ENCODE measurements around the gene ALDH1L1.
"Not testable (repeated sequence)": the region's sequence is repeated elsewhere in the genome, so short reads cannot be mapped to it uniquely, and the experiment has no call there.

Gene ALDH1L1

GRCh38 chr3:126083511-126083912, 96.9 kb downstream of the ALDH1L1 start:
- no peak for DNase-seq (ENCODE audit: low read depth in 2 of 2)

GRCh38 chr3:126083138-126083445, 97.3 kb downstream of the ALDH1L1 start:
- no peak for DNase-seq (ENCODE audit: low read depth in 2 of 2)

GRCh38 chr3:126082362-126083137, 97.8 kb downstream of the ALDH1L1 start:
- no peak for DNase-seq (ENCODE audit: low read depth in 2 of 2)

- no peak for DNase-seq (ENCODE audit: low read depth in 2 of 2)
Observed at GRCh38 chr3:126081618-126082361, 98.6 kb downstream of the ALDH1L1 start.

GRCh38 chr3:126080970-126081369, 99.4 kb downstream of the ALDH1L1 start:
- no peak for DNase-seq (ENCODE audit: low read depth in 2 of 2)

GRCh38 chr3:126078866-126079265, 101.5 kb downstream of the ALDH1L1 start:
- DNase-seq (ENCODE audit: low read depth in 2 of 2), result no peak

GRCh38 chr3:126077754-126078153, 102.6 kb downstream of the ALDH1L1 start:
- DNase-seq (ENCODE audit: low read depth in 2 of 2), result no peak

- DNase-seq (ENCODE audit: low read depth in 2 of 2), result no peak
Observed at GRCh38 chr3:126076140-126076539, 104.2 kb downstream of the ALDH1L1 start.

- DNase-seq (ENCODE audit: low read depth in 2 of 2), result no peak
Observed at GRCh38 chr3:126070146-126070545, 110.2 kb downstream of the ALDH1L1 start.

GRCh38 chr3:126067959-126068358, 112.4 kb downstream of the ALDH1L1 start:
- no peak for DNase-seq (ENCODE audit: low read depth in 2 of 2)

- DNase-seq (ENCODE audit: low read depth in 2 of 2), result not testable (repeated sequence)
Observed at GRCh38 chr3:126066676-126067075, 113.7 kb downstream of the ALDH1L1 start.

- no peak for DNase-seq (ENCODE audit: low read depth in 2 of 2)
Observed at GRCh38 chr3:126065876-126066275, 114.5 kb downstream of the ALDH1L1 start.

- no peak for DNase-seq (ENCODE audit: low read depth in 2 of 2)
Observed at GRCh38 chr3:126064627-126065258, 115.6 kb downstream of the ALDH1L1 start.

GRCh38 chr3:126063358-126063965, 116.9 kb downstream of the ALDH1L1 start:
- DNase-seq (ENCODE audit: low read depth in 2 of 2), result no peak

GRCh38 chr3:126061301-126062032, 118.9 kb downstream of the ALDH1L1 start:
- no peak for DNase-seq (ENCODE audit: low read depth in 2 of 2)

GRCh38 chr3:126060613-126061145, 119.7 kb downstream of the ALDH1L1 start:
- DNase-seq (ENCODE audit: low read depth in 2 of 2), result no peak

- no peak for DNase-seq (ENCODE audit: low read depth in 2 of 2)
Observed at GRCh38 chr3:126058666-126059065, 121.7 kb downstream of the ALDH1L1 start.

- no peak for DNase-seq (ENCODE audit: low read depth in 2 of 2)
Observed at GRCh38 chr3:126057936-126058335, 122.5 kb downstream of the ALDH1L1 start.

- no peak for DNase-seq (ENCODE audit: low read depth in 2 of 2)
Observed at GRCh38 chr3:126057501-126057819, 122.9 kb downstream of the ALDH1L1 start.

GRCh38 chr3:126056681-126057500, 123.5 kb downstream of the ALDH1L1 start:
- no peak for DNase-seq (ENCODE audit: low read depth in 2 of 2)

- no peak for DNase-seq (ENCODE audit: low read depth in 2 of 2)
Observed at GRCh38 chr3:126056088-126056487, 124.3 kb downstream of the ALDH1L1 start.
